Stimulated activated CD8-positive, alpha-beta memory T cell treated with anti-CD3 and anti-CD28 coated beads, Interleukin-15, amount 100 ng/mL, for 24 hours (primary cell): ENCODE measurements around the gene HS3ST5.
"Not testable (repeated sequence)": the region's sequence is repeated elsewhere in the genome, so short reads cannot be mapped to it uniquely, and the experiment has no call there.

Source experiments
- DNase-seq: peaks from one replicate; pipeline ENCODE4 v3.0.0-alpha.2; 2020; ENCODE audit warnings: low read depth

HS3ST5 gene

GRCh38 chr6:114276783-114277182, 66.0 kb downstream of the HS3ST5 start:
- no peak for DNase-seq

GRCh38 chr6:114274836-114275235, 68.0 kb downstream of the HS3ST5 start:
- no peak for DNase-seq

GRCh38 chr6:114272582-114272981, 70.2 kb downstream of the HS3ST5 start:
- DNase-seq, result no peak

- DNase-seq, result no peak
These were observed 71.4 kb downstream of the HS3ST5 start for GRCh38 chr6:114271405-114271804.

GRCh38 chr6:114267897-114268296, 74.9 kb downstream of the HS3ST5 start:
- no peak for DNase-seq

GRCh38 chr6:114260810-114261209, 82.0 kb downstream of the HS3ST5 start:
- no peak for DNase-seq

GRCh38 chr6:114258376-114258775, 84.4 kb downstream of the HS3ST5 start:
- DNase-seq, result no peak

- no peak for DNase-seq
These were observed 89.4 kb downstream of the HS3ST5 start for GRCh38 chr6:114253431-114253830.

- DNase-seq, result no peak
These were observed 93.3 kb downstream of the HS3ST5 start for GRCh38 chr6:114249522-114249921.

GRCh38 chr6:114247101-114247500, 95.7 kb downstream of the HS3ST5 start:
- DNase-seq, result no peak

- no peak for DNase-seq
These were observed 102.0 kb downstream of the HS3ST5 start for GRCh38 chr6:114240796-114241195.

GRCh38 chr6:114228675-114229074, 114.1 kb downstream of the HS3ST5 start:
- no peak for DNase-seq

- DNase-seq, result no peak
These were observed 114.8 kb downstream of the HS3ST5 start for GRCh38 chr6:114227944-114228468.

- no peak for DNase-seq
These were observed 122.6 kb downstream of the HS3ST5 start for GRCh38 chr6:114220241-114220640.

- DNase-seq, result no peak
These were observed 124.1 kb downstream of the HS3ST5 start for GRCh38 chr6:114218437-114219340.

- not testable (repeated sequence) for DNase-seq
These were observed 124.8 kb downstream of the HS3ST5 start for GRCh38 chr6:114217996-114218395.

GRCh38 chr6:114216789-114217467, 125.9 kb downstream of the HS3ST5 start:
- DNase-seq, result no peak

GRCh38 chr6:114210467-114210866, 132.4 kb downstream of the HS3ST5 start:
- DNase-seq, result no peak

- no peak for DNase-seq
These were observed 139.4 kb downstream of the HS3ST5 start for GRCh38 chr6:114203460-114203859.

- no peak for DNase-seq
These were observed 140.4 kb downstream of the HS3ST5 start for GRCh38 chr6:114202389-114202788.

- DNase-seq, result no peak
These were observed 141.9 kb downstream of the HS3ST5 start for GRCh38 chr6:114200891-114201290.

GRCh38 chr6:114195631-114196403, 147.0 kb downstream of the HS3ST5 start:
- no peak for DNase-seq
